Right ventricle myocardium inferior (tissue), 1 donor: ENCODE measurements around the gene CYP19A1. TPM values are rescaled to one million over a fixed set of nuclear protein-coding genes. Genes with fewer than 3 reads are reported as not detected.

Experiments used
- ATAC-seq: fragments of 200-7000 bp; cut with Tn5 transposase; one replicate; pipeline ENCODE4 v1.9.1; 2020; ENCODE audit warnings: mild to moderate bottlenecking, moderate library complexity
- DNase-seq: peaks from one replicate; pipeline ENCODE4 v3.0.0; 2021; ENCODE audit errors: missing footprints
- intact Hi-C: fragments of 100-400 bp; cut with DNase I; formaldehyde crosslinking; loops from one replicate; pipeline ENCODE4 v1.11.0; 2022
- total RNA-seq: library from RNA; stranded (reverse); fragmentation: NEBNext Ultra II Directional; extraction: Animal tissue kit (Norgen Biotek cat#: 25700); gene quantifications from one replicate; pipeline ENCODE4 v1.2.1, GENCODE V29; 2021
- donor health status: DM: no; HTN: yes; CAD: no; lungs with severe emphysema.

Gene CYP19A1
- total RNA-seq, 1 donor from 2014 or later, result 0.65 TPM

DNA sequence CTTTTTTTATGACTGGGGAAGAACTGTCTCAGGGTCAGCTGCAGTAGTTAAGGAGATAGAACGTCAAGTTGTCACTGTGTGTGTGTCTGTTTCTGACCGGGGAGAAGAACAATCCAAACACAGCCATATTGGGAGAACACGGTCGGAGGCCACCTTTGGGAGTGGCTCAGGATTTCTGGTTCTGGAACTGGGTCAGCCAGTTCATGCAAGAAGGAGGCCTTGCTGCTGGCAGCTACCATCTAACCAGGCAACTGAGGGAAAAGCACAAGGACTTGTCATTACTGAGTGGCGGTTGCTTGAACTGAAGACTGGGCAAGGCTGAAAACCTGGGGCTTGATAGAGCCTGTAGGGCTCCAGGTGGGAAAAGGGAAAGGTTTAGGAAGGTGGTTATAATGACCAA, 27.7 kb upstream of the CYP19A1 start:
- intact Hi-C loops, result no loop called here
- DNase-seq, result no peak
- ATAC-seq, result no peak

DNA sequence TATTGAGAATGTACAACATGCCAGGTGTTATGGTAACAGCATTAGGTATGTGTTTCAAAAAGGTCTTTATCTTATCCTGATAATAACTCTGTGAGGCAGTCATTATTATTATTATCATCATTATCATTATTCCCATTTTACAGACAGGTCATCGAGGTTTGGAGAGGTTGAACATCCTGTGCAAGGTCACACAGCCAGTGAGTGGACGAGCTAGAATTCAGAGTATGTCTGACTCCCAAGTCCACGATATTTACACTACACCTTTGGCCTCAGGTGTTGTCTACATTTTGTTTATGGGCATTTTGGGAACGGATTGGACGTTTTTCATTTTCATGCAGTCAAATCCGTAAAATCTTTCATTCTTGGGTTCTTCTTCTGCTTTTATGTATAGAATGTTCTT, 27.0 kb upstream of the CYP19A1 start:
- DNase-seq, result no peak
- ATAC-seq, result no peak
- intact Hi-C loops, result no loop called here

DNA sequence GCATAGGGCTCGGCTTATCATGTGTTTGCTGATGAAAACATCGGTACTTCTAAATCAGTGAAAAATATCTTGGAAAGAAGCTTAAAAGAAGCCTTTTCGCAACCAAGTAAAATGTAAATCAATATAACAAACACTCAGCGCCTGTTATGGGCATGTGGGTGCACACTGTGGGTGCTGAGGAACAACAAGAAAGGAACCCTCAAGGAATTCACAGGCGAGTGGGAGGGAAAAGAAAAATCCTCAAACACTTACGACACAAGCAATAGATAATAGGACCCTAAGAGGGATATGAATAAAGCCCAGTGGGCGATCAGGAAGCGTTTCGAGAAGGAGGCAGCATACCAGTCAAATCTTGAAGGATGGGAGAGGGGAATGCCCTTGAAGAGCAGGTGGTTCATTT, 25.0 kb upstream of the CYP19A1 start:
- intact Hi-C loops, result no loop called here
- no peak for ATAC-seq
- no peak for DNase-seq

DNA sequence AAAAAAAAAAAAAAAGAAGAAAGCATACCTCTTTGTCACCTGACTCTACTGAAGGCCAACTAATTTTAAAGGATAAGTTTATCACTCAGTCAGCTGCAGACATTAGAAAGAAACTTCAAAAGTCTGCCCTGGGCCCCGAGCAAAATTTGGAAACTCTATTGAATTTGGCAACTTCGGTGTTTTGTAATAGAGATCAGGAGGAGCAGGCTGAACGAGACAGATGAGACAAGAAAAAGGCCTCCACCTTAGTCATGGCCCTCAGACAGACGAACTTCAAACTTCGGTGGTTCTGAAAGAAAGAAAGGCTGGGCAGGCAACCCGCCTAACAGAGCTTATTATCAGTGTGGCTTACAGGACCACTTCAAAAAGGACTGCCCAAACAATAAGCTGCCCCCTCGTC, 21.6 kb upstream of the CYP19A1 start:
- no peak for ATAC-seq
- DNase-seq, result no peak
- intact Hi-C loops, result no loop called here

DNA sequence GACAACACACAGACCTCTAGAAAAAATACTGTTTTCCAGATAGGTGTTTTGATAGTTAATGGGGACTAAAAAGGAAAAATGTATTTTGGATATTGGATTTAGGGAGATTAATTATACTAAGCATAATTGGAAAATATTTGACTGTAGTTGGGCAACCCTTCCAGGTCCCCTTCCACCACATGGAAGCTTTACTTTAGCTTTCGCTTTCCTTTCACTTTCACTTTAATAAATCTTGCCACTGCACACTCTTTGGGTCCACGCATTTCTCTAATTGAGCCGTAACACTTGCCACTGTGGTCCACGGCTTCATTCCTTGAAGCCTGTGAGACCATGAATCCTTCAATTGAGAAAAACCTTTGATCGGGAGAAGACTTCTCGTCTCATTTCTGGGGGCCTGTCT, 18.6 kb upstream of the CYP19A1 start:
- DNase-seq, result no peak
- no peak for ATAC-seq
- intact Hi-C loops, result no loop called here

DNA sequence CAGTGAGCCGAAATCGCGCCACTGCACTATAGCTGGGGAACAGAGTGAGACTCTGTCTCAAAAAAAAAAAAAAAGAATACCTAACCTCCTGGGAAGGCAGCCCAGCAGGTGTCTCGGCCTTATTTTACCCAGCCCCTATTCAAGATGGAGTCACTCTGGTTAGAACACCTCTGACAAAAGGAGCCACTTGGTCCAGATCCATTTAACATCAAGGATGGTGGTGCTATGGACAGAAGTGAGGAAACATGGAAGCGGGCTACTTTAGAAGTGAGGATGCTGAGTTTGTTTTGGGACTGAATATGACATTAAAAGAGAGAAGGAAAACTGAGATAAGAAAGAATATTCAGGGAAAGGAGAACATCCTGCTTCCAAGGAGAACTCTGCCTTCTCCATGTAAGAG, 17.8 kb upstream of the CYP19A1 start:
- ATAC-seq, result no peak
- intact Hi-C loops, result no loop called here
- no peak for DNase-seq

DNA sequence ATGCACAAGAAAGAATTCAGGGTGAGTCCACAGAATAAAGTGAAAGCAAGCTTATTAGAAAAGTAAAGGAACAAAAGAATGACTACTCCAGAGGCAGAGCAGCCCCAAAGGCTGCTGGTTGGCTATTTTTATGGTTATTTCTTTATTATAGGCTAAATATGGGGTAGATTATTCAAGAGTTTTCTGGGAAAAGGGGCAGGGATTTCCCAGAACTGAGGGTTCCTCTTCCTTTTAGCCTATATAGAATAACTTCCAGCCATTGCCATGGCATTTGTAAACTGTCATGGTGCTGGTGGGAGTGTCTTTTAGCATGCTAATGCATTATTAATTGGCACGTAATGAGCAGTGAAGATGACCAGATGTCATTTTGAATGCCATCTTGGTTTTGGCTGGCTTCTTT, 16.7 kb upstream of the CYP19A1 start:
- intact Hi-C loops, result no loop called here
- no peak for DNase-seq
- no peak for ATAC-seq

DNA sequence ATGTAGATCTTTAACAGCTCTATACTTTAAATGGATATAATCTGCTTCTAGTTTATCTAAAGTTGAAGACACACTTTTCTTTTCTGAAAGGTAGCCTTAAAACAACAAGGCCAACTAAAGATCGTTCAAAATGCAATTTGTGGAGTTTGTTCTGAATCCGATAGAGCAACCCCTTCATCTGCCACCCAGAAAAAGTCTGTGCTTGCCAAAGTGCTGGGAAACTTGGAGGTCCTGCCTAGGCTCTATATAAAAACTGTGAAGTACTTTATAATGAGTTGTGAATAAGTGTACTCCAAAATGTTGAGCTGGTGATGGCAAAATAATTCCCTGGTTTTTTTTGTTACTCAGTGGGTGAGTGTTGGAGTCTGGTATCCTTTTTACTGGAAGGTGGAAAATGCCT, 15.6 kb upstream of the CYP19A1 start:
- intact Hi-C loops, result no loop called here
- ATAC-seq, result no peak

DNA sequence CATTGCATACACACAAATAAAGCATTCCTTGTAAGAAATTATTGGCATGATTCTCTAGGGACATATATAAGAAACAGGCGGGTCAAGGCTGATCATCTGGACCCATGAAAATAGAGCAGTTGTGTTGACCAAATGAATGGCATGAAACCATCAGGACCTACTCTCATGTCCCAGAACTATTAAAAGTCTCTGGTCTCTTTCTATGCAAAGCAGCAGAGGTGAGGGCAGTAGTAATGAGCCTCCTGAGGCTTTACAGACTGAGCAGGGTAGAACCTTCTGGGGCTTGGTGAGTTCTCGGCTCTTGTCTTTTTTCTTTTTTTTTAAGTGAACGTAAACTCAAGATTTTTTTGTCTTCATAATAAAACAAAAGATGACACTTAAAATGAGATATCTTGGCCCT, 12.3 kb upstream of the CYP19A1 start:
- ATAC-seq (no peak), DNase-seq (no peak)
- intact Hi-C loops, result loop anchor here (2.0 kb wide), 1 partner anchor 14 kb away; no protein-coding TSS in a partner anchor

More for the DNA sequence above, 15.6 kb upstream of the CYP19A1 start:
- DNase-seq, result no peak

DNA sequence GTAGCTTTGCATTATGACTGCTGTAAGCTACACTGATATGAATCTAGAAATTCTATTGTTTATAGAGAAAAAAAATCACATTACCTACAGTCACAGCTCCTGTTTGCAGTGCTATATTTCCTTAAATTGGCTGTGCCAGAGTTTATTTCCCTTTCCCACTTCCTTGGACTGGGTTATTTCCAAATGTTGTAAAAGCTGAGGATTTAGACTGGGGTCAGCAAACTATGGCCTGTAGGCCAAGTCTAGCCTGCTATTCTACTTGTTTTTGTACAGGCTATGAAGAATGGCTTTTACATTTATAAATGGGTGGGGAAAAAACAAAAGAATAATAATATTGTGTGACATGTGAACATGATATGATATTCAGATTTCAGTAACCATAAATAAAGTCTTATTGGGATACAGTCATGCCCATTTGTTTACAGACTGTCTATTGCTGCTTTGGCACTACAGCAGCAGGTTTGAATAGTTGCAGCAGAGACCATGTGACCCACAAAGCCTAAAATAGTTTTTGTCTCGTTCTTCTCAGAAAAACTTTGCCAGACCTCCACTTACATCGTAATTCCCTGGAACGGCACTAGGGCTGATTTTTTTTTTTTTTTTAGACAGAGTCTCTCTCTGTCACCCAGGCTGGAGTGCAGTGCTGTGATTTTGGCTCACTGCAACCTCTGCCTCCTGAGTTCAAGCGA, 10.9 kb upstream of the CYP19A1 start:
- DNase-seq (no peak), ATAC-seq (peak; percentile 74)
- intact Hi-C loops, result no loop called here

DNA sequence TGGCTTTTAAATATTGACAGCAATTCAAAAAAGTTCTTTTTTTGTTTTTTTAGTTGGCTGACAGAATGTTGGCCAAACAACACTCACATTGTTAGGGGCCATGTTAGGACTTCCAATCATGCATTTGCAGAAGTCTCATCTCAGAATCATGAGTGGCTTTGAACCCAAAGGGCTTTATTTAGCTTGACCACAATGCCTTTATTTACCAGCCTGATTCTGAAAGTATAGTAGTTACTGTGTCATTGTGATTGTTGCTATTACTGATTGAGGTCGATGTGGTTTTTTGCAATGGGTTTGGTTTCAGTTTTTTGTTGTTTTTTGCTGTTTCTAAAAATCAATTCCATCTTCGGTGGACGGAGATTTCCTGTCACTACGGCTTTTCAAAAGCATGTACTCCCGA, 10.3 kb upstream of the CYP19A1 start:
- intact Hi-C loops, result no loop called here
- ATAC-seq (no peak), DNase-seq (no peak)

DNA sequence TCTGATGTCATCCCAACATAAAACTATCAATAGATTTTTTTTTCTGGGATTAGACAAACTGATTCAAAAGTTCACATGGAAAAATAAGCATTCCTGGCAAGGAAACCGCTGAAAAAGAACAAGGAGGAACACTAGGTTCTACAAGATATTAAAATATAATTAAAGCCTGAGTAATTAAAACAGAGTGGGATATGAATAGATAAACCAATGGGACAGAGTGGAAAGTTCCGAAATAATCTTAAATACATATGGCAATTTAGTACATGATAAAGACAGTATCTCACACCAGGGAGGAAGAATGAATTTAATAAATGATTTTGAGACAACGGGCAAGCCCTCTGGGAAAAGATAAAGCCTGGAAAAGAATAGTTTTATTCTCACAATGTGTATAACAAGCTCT, 7.7 kb upstream of the CYP19A1 start:
- no peak for ATAC-seq
- no peak for DNase-seq
- intact Hi-C loops, result no loop called here

DNA sequence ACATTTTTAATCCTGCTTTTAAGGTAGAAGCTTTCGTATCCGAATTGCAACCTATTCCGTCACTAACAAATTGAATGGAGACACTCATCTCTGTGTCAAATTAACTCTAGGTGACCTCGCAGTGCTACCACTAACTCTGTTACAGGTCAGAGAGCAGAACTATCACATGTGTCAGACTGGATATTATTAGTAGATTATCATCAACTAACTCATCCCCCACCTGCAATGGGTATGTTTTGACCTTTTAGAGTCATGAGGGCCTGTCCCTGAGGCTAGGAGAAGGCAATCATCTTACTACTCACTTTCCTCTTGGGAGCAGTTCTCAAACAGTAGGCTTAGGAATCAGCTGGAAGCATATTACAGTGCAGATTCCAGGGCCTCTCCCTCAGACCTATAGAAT, 5.1 kb upstream of the CYP19A1 start:
- ATAC-seq (no peak), DNase-seq (no peak)
- intact Hi-C loops, result no loop called here

DNA sequence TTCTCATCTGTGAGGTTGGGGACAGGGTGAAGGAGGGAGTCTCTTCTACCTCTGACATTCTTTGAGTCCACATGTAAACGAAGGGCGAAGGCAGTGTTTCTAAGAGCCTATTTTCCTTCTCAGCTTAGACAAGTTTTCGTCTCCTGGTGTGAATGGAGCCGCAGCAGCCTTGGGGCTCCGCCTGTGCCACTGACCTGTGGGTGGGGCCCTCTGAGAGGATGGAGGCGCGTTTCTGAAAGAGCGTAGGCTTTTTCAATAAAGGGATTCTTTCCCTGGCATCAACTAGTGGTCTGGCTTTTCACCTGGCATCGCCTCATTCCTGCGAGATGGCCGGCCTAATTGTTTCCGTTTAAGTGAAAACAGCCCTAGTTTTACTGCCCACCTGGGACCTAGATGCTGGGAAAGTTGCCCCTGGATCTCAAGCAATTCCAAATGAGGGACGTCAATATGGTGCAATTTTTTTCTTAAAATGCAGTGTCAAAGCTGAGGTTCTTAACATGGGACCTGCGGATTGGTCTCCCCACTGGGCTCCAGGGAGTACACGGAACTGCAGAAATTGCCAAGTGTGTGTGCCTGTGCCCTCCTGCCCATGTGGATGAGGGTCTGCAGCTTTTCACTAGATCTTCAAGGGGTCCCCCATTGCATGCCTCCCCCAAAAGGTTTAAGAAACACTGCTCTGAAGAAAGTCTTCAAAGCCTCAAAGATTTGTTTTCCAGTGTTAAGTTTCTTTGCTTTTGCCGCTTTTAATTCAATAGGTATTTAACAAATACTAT, 4.0 kb upstream of the CYP19A1 start:
- intact Hi-C loops, result no loop called here
- no peak for ATAC-seq
- no peak for DNase-seq

DNA sequence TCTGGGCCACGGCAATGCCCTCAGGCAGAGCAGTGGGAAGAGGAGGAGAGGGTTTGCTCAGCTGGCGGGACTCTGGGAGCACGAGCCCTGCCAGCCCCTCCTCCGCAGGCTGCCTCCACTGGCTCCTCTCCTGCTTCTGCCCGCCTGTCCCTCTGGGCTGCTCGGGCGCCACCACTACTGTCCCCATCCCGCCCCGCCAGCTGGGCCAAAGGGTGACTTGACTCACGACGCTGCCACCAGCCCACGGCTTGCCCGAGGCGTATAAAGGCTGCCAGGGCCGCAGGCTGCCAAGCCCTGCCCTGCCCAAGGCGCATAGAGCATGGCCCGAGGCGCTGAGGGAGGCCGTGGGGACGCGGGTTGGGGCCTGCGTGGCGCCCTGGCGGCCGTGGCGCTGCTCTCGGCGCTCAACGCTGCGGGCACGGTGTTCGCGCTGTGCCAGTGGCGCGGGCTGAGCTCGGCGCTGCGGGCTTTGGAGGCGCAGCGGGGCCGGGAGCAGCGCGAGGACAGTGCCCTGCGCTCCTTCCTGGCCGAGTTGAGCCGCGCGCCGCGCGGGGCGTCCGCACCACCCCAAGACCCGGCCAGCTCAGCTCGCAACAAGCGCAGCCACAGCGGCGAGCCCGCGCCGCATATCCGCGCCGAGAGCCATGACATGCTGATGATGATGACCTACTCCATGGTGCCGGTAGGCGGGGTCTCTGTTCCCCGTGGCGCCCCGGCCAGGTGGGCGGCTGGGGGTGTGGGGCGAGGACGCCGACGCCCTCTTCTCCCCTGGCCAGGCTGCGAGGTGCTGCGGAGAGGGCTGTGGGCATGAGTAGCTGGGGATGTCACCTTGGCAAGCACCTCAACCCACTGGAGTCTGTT, 3.2 kb upstream of the CYP19A1 start, which contains the start of gene GLDN:
TSS of gene GLDN (plus strand) at position 290 of the 861 bp plus-strand sequence. CDS start at position 320, 30 bp downstream.
- peak; percentile 90 for ATAC-seq
- peak; percentile 74 for DNase-seq
- intact Hi-C loops, result no loop called here

DNA sequence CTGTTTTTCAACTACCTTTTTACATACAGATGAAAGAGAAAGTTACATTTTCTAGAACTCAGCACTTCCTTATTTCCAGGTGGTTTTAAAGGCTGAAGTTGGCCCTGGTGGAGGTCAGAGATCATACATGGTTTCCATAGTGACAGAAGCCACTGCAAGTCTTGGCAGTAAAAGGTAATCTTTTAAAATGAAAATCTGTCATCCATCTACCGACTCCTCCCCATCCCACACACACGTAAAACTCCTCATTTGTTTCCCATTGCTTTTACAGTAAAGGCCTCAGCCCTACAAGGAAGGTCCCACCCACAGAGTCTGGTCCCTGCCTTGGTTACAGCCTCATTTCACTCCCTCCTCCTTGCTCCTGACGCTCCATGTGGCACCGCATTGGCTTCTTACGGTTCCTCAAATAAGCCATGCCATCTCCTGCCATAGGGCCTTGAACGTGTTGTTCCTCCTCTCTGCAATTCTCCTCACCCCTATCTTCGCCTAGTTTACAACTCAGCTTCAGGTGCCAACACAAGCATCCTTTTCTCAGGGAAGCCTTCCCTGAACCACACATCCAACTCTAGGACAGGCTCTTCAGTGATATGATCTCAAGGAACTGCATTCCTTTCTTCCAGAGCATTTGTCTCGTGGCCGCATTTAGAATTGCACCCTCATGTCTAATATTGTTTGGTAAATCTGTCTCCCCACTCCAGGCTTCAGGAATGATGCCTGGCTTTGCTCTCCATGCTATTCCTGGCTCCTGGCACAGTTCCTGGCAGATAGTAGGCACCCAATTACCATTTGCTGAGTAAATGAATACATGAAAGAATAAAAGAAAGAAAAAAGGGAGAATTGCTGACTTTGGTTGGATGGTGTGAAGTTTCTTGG, 2.6 kb downstream of the CYP19A1 start:
- intact Hi-C loops, result loop anchor here (2.0 kb wide), 1 partner anchor 15 kb away; no protein-coding TSS in a partner anchor
- no peak for DNase-seq

DNA sequence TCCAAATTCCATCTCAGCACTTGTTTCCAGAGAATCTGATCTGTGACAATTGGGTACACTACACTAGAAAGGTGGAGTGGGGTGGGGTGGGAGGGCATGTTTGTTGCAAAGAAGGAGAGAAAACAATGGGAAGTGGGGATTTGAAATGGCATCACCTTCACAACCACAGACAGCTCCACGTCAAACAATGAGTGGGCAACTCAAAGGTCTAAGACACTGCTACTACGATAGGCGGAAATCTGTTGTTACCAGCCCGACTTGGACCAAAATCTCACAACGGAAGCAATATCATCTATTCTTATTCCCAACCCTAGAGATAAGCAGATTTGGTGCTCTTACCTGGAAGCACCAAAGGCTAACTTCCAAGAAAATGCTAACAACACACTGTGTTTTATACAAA, 3.3 kb downstream of the CYP19A1 start:
- ATAC-seq (no peak), DNase-seq (no peak)
- intact Hi-C loops, result no loop called here

More for the DNA sequence above, 2.6 kb downstream of the CYP19A1 start:
- ATAC-seq, result peak; percentile 42

DNA sequence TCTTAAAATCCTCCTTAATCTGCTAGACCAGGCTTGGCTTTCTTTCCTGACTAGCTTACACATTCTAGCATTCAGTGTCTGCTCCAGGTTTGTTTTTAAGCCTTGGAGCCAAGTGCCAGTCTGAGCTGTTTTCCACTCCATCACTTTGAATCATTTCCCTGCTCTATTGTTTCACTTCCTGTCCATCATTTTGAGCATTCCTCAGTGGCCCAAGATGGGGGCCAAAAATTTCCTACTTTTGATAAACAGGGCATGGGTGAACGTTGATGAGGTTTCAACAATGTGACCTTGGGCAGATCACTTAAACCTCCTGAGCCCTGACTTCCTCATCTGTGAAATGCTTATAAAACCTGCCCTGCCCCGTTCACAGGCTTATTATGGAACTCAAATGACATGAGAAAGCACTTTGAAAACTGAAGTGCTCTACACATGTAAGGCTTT, 4.4 kb downstream of the CYP19A1 start:
- ATAC-seq, result no peak
- no peak for DNase-seq
- intact Hi-C loops, result no loop called here
